ENCODE results near the gene PIGK. TPM values are rescaled to one million over a fixed set of nuclear protein-coding genes. Genes with fewer than 3 reads are reported as not detected.

Gene PIGK
- total RNA-seq, 1 donor from 2014 or later: 28.6 TPM

- peaks cover 2% of the 10 kb centered on the region for H3K9me3 Mint-ChIP-seq (ENCODE audit: unreplicated experiment)
- FAIRE-seq (no peak), DNase-seq (ENCODE audit: low read depth) (no peak)
- no peak overlapping the region for H3K9ac ChIP-seq (ENCODE audit: low read length)
- H3K4me3 ChIP-seq (ENCODE audit: insufficient read depth, low read depth, low read length): no peak overlapping the region
- H3K27ac ChIP-seq (ENCODE audit: low read depth, low read length): no peak overlapping the region
- peaks cover 6% of the 10 kb centered on the region for H3K36me3 Mint-ChIP-seq (ENCODE audit: low read depth, unreplicated experiment)
- H3K79me2 ChIP-seq (ENCODE audit: insufficient read depth, low read length): no peaks in the 10 kb centered on the region
- H3K4me1 Mint-ChIP-seq (ENCODE audit: low read depth, unreplicated experiment): peaks cover 4% of the 10 kb centered on the region
- H3K4me2 ChIP-seq (ENCODE audit: low read length): no peak overlapping the region
- H3K9me3 ChIP-seq (ENCODE audit: insufficient read depth, low read depth, low read length): no peaks in the 10 kb centered on the region
- no peaks in the 10 kb centered on the region for H3K27me3 ChIP-seq (ENCODE audit: insufficient read depth, low read length)
- H2AFZ ChIP-seq (ENCODE audit: low read depth, low read length): no peak overlapping the region
- TF ChIP-seq CTCF (IDR thresholded peaks at IDR 0.05; ENCODE audit: insufficient read depth, low read depth, low read length) (no peak), EZH2 (IDR thresholded peaks at IDR 0.05; ENCODE audit: insufficient read depth, low read length) (no peak)
- no peak overlapping the region for H3K4me3 Mint-ChIP-seq (ENCODE audit: unreplicated experiment)
- H4K20me1 ChIP-seq (ENCODE audit: insufficient read depth, low read length): no peaks in the 10 kb centered on the region
- H3K4me1 ChIP-seq (ENCODE audit: insufficient read depth, low read length): peaks cover 2% of the 10 kb centered on the region
- H3K36me3 ChIP-seq (ENCODE audit: insufficient read depth, low read length): no peaks in the 10 kb centered on the region
- H3K27me3 Mint-ChIP-seq (ENCODE audit: low read depth, unreplicated experiment): no peaks in the 10 kb centered on the region
- no peak overlapping the region for H3K27ac Mint-ChIP-seq (ENCODE audit: unreplicated experiment)
Observed at GRCh38 chr1:77222496-77222895, 3.3 kb upstream of the PIGK start.

DNA sequence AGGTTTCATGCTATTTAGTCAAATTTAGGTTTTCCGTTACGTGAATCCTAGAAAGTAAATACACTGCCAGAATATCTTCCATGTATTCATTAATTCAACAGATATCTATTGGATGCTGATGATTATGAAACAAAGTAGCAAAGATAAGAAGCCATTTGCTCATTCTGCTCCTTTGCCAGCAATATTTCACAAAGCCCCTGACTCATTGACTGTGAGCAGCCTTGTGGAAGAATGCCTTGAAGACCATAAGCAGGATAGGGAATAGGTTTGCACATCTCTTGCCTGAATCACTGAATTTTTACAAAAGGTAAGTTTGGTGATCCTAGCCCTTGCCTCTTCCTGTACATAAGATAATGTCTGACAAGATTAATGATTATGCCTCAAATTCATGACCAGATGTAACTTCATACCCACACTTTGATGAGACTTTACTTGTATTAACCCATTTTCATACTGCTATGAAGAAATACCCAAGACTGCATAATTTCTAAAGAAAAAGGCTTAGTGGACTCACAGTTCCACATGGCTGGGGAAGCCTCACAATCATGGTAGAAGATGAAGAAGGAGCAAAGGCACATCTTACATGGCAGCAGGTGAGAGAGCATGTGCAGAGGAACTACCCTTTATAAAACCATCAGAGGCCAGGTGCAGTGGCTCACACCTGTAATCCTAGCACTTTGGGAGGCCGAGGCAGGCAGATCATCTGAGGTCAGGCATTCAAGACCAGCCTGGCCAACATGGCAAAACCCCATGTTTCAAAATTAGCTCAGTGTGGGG, 1.6 kb upstream of the PIGK start:
- Mint-ChIP-seq H3K27ac (ENCODE audit: unreplicated experiment) (no peak overlapping the region), H3K4me3 (ENCODE audit: unreplicated experiment) (peak overlapping the region; percentile 97), H3K27me3 (ENCODE audit: low read depth, unreplicated experiment) (no peaks in the 10 kb centered on the region), H3K9me3 (ENCODE audit: unreplicated experiment) (peaks cover 2% of the 10 kb centered on the region), H3K36me3 (ENCODE audit: low read depth, unreplicated experiment) (peaks cover 6% of the 10 kb centered on the region), H3K4me1 (ENCODE audit: low read depth, unreplicated experiment) (peaks cover 6% of the 10 kb centered on the region)
- no peaks in the 10 kb centered on the region for H3K36me3 ChIP-seq (ENCODE audit: insufficient read depth, low read length)
- H3K4me3 ChIP-seq (ENCODE audit: insufficient read depth, low read depth, low read length): no peak overlapping the region
- H3K9ac ChIP-seq (ENCODE audit: low read length): no peak overlapping the region
- no peak overlapping the region for H3K4me2 ChIP-seq (ENCODE audit: low read length)
- DNase-seq (ENCODE audit: low read depth) (peak; percentile 74), FAIRE-seq (no peak)
- no peak overlapping the region for H2AFZ ChIP-seq (ENCODE audit: low read depth, low read length)
- H4K20me1 ChIP-seq (ENCODE audit: insufficient read depth, low read length): no peaks in the 10 kb centered on the region
- peaks cover 2% of the 10 kb centered on the region for H3K4me1 ChIP-seq (ENCODE audit: insufficient read depth, low read length)
- H3K27me3 ChIP-seq (ENCODE audit: insufficient read depth, low read length): no peaks in the 10 kb centered on the region
- no peaks in the 10 kb centered on the region for H3K9me3 ChIP-seq (ENCODE audit: insufficient read depth, low read depth, low read length)
- no peak for TF ChIP-seq CTCF (IDR thresholded peaks at IDR 0.05; ENCODE audit: insufficient read depth, low read depth, low read length)
- TF ChIP-seq EZH2 (IDR thresholded peaks at IDR 0.05; ENCODE audit: insufficient read depth, low read length): no peak
- H3K79me2 ChIP-seq (ENCODE audit: insufficient read depth, low read length): no peaks in the 10 kb centered on the region
- no peak overlapping the region for H3K27ac ChIP-seq (ENCODE audit: low read depth, low read length)
